GM12878 (cell line): ENCODE results near the gene PLA2G5. TPM values are rescaled to one million over a fixed set of nuclear protein-coding genes. Genes with fewer than 3 reads are reported as not detected.

ENCODE experiments used
- ASH2L ChIP-seq: fragments of 300-600, 200-600 bp; sonication (generic); IDR thresholded peaks from 2 replicates; pipeline ENCODE4 v1.6.1; 2017; ENCODE audit warnings: low read depth, mild to moderate bottlenecking, borderline replicate concordance
- ATF7 ChIP-seq: fragments of 450-650 bp; IDR thresholded peaks from 2 replicates; pipeline ENCODE4 v1.6.1; 2016; ENCODE audit warnings: low read depth, mild to moderate bottlenecking
- BCLAF1 ChIP-seq: fragments of 450-650 bp; IDR thresholded peaks from 2 replicates; pipeline ENCODE4 v1.6.1; 2017; ENCODE audit warnings: antibody characterized with exemption, mild to moderate bottlenecking, moderate library complexity
- CHD1 ChIP-seq: IDR thresholded peaks from 2 replicates; pipeline ENCODE4 v1.6.1; 2012; ENCODE audit warnings: low read depth, low read length, improper control_type of control experiment
- CHD2 ChIP-seq: IDR thresholded peaks from 2 replicates; pipeline ENCODE4 v1.6.1; 2011; ENCODE audit warnings: low read depth, low read length, improper control_type of control experiment, borderline replicate concordance
- CHD4 ChIP-seq: fragments of 200-600 bp; sonication (generic); IDR thresholded peaks from 2 replicates; pipeline ENCODE4 v1.6.1; 2016; ENCODE audit warnings: mild to moderate bottlenecking
- DPF2 ChIP-seq: fragments of 450-650 bp; IDR thresholded peaks from 2 replicates; pipeline ENCODE4 v1.6.1; 2017; ENCODE audit warnings: mild to moderate bottlenecking
- E4F1 ChIP-seq: fragments of 450-650 bp; IDR thresholded peaks from 2 replicates; pipeline ENCODE4 v1.6.1; 2018; ENCODE audit warnings: borderline replicate concordance, mild to moderate bottlenecking; ENCODE audit not compliant: partially characterized antibody
- EED ChIP-seq: sonication (generic); IDR thresholded peaks from 2 replicates; pipeline ENCODE4 v1.6.1; 2016; ENCODE audit warnings: antibody characterized with exemption, low read depth
- HDAC2 ChIP-seq: fragments of 200-600 bp; sonication (generic); IDR thresholded peaks from 2 replicates; pipeline ENCODE4 v1.6.1; 2017
- HDGF ChIP-seq: fragments of 450-650 bp; IDR thresholded peaks from 2 replicates; pipeline ENCODE4 v1.6.1; 2016; ENCODE audit warnings: antibody characterized with exemption
- MYC ChIP-seq: IDR thresholded peaks from 2 replicates; pipeline ENCODE4 v1.6.1; 2011; ENCODE audit warnings: mild to moderate bottlenecking, low read length, moderate library complexity, inconsistent platforms; ENCODE audit not compliant: insufficient read depth, insufficient replicate concordance, insufficient read length, severe bottlenecking
- NFYA ChIP-seq: IDR thresholded peaks from 2 replicates; pipeline ENCODE4 v1.6.1; 2011; ENCODE audit warnings: low read depth, mild to moderate bottlenecking, low read length, improper control_type of control experiment, borderline replicate concordance
- RFX5 ChIP-seq: IDR thresholded peaks from 2 replicates; pipeline ENCODE4 v1.6.1; 2011; ENCODE audit warnings: low read depth, low read length, improper control_type of control experiment
- SMARCA5 ChIP-seq: fragments of 450-650 bp; IDR thresholded peaks from 2 replicates; pipeline ENCODE4 v1.6.1; 2017; ENCODE audit warnings: mild to moderate bottlenecking
- SMC3 ChIP-seq: IDR thresholded peaks from 2 replicates; pipeline ENCODE4 v1.6.1; 2011; ENCODE audit warnings: low read length, improper control_type of control experiment, borderline replicate concordance
- SREBF1 ChIP-seq: IDR thresholded peaks from 2 replicates; pipeline ENCODE4 v1.6.1; 2012; ENCODE audit warnings: mild to moderate bottlenecking, low read length
- STAT1 ChIP-seq: fragments of 450-650 bp; conservative IDR thresholded peaks from 2 replicates; pipeline ENCODE4 v1.6.1; 2014; ENCODE audit warnings: antibody characterized with exemption, mild to moderate bottlenecking
- TAF1 ChIP-seq: IDR thresholded peaks from 2 replicates; pipeline ENCODE4 v1.6.1; 2011; ENCODE audit warnings: mild to moderate bottlenecking, low read depth, low read length, borderline replicate concordance
- polyA plus RNA-seq, 11 experiments: library from polyadenylated mRNA; depleted of rRNA in 4 of 11; unstranded in 6 of 11; stranded (reverse) in 5 of 11; fragments of >200 nt; fragmentation: Nextera tagmentation in 4 of 11; fragmentation: Illumina TruSeq in 1 of 11; extraction: Ambion mirVana in 4 of 11; extraction: Trizol in 1 of 11; gene quantifications; 1 replicate in 1 of 11; 2 replicates in 10 of 11; pipeline versions ENCODE4 v1.2.1 to v1.2.3, GENCODE V29; 2011 to 2016; ENCODE audit warnings: inconsistent platforms in 2 of 11, missing spikeins in 2 of 11, low read depth in 1 of 11
- total RNA-seq, 4 experiments: library from RNA; depleted of rRNA in 3 of 4; stranded (reverse); fragments of >200 nt in 3 of 4; fragmentation: Illumina TruSeq in 1 of 4; extraction: Trizol in 1 of 4; gene quantifications; 2 replicates each; pipeline versions ENCODE4 v1.2.1 to v1.2.3, GENCODE V29; 2013 to 2021
- TF ChIP-seq, protein P1 (sequence below): IDR thresholded peaks from 2 replicates; pipeline ENCODE4 v1.6.1; 2012; ENCODE audit warnings: low read depth, low read length, improper control_type of control experiment
- TF ChIP-seq, protein P2 (sequence below): IDR thresholded peaks from 2 replicates; pipeline ENCODE4 v1.6.1; 2011; ENCODE audit warnings: low read depth, low read length, improper control_type of control experiment, borderline replicate concordance
- TF ChIP-seq, protein P3 (sequence below): fragments of 450-650 bp; IDR thresholded peaks from 2 replicates; pipeline ENCODE4 v1.6.1; 2017; ENCODE audit warnings: low read depth, mild to moderate bottlenecking, moderate library complexity

PLA2G5 gene
- total and polyA plus RNA-seq, 10 of the 15 experiments (the other 5 are each of a cell fraction or from before 2014, with no cell fraction given) = 0.10 to 0.19 (median 0.17) TPM; not detected in 7

DNA sequence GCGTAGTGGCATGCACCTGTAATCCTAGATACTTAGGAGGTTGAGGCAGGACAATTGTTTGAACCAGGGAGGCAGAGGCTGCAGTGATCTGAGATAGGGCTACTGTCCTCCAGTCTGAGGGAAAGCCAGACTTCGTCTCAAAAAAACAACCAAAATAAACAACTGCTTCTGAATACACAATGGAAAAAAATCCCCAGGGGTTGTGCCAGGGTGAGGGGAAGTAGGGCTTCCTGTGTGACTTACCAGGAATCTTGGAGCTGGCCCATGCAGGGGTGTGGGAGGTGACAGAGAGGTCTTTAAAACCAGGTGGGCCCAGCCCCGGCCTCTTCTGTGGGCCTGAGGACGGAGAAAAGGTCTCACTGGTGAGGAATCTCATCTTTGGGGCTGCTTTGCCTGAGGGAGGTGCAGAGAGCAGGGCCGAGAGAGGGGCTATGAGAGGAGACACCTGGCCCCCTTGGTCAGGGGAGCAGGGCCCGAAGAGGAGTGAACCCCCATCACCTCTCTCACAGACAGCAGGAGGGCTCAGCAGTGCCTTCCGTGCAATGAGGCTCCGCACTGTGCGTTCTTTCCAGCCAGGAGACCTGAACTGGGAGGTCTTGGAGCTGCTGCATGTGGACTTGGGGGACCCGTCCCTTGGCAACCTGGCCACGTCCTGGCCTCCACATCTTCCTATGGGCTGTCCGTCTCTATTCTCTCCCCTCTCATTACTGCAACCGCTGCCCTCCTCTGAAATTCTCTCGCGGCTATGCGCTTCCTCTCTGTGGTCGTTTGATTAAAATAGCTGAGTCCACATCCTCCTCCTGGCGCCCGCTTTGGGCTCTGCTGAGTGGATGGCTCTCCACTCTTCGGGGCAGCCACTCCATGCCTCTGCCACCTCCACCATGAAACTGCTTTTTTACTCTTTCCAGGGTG, 10.7 kb downstream of the PLA2G5 start (continued):
- TF ChIP-seq E4F1 (no peak), HDAC2 (no peak), CHD4 (no peak), SREBF1 (no peak), RFX5 (no peak), CHD2 (peak; percentile 54; the same call in 1 of the 2 replicates), ATF7 (no peak), NFYA (no peak), CHD1 (no peak), STAT1 (no peak), MYC (no peak), TAF1 (no peak), DPF2 (no peak; the same call in 1 of the 2 replicates), EED (peak; percentile 47; the same call in 1 of the 2 replicates), HDGF (no peak), ASH2L (no peak), SMARCA5 (no peak), SMC3 (no peak), BCLAF1 (no peak)
- TF ChIP-seq, protein P1, sequence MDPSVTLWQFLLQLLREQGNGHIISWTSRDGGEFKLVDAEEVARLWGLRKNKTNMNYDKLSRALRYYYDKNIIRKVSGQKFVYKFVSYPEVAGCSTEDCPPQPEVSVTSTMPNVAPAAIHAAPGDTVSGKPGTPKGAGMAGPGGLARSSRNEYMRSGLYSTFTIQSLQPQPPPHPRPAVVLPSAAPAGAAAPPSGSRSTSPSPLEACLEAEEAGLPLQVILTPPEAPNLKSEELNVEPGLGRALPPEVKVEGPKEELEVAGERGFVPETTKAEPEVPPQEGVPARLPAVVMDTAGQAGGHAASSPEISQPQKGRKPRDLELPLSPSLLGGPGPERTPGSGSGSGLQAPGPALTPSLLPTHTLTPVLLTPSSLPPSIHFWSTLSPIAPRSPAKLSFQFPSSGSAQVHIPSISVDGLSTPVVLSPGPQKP = no peak
- TF ChIP-seq, protein P2, sequence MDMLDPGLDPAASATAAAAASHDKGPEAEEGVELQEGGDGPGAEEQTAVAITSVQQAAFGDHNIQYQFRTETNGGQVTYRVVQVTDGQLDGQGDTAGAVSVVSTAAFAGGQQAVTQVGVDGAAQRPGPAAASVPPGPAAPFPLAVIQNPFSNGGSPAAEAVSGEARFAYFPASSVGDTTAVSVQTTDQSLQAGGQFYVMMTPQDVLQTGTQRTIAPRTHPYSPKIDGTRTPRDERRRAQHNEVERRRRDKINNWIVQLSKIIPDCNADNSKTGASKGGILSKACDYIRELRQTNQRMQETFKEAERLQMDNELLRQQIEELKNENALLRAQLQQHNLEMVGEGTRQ = no peak
- TF ChIP-seq, protein P3, sequence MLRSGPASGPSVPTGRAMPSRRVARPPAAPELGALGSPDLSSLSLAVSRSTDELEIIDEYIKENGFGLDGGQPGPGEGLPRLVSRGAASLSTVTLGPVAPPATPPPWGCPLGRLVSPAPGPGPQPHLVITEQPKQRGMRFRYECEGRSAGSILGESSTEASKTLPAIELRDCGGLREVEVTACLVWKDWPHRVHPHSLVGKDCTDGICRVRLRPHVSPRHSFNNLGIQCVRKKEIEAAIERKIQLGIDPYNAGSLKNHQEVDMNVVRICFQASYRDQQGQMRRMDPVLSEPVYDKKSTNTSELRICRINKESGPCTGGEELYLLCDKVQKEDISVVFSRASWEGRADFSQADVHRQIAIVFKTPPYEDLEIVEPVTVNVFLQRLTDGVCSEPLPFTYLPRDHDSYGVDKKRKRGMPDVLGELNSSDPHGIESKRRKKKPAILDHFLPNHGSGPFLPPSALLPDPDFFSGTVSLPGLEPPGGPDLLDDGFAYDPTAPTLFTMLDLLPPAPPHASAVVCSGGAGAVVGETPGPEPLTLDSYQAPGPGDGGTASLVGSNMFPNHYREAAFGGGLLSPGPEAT = peak; percentile 69; the same call in 1 of the 2 replicates
